ENCODE data around the gene SUCLG2. TPM values are rescaled to one million over a fixed set of nuclear protein-coding genes. Genes with fewer than 3 reads are reported as not detected.
"Not testable (repeated sequence)": the region's sequence is repeated elsewhere in the genome, so short reads cannot be mapped to it uniquely, and the experiment has no call there.

SUCLG2 gene
- total RNA-seq, 1 donor from 2014 or later = 33.8 TPM

GRCh38 chr3:67540198-67540894, 114.1 kb downstream of the SUCLG2 start:
- no peak for DNase-seq (ENCODE audit: low spot score)

DNA sequence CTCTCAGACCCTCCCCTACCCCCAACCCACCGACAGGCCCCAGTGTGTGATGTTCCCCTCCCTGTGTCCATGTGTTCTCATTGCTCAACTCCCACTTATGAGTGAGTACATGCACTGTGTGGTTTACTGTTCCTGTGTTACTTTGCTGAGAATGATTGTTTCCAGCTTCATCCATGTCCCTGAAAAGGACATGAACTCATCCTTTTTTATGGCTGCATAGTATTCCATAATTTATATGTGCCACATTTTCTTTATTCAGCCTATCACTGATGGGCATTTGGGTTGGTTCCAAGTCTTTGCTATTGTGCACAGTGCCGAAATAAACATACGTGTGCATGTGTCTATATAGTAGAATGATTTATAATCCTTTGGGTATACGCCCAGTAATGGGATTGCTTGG, 117.2 kb downstream of the SUCLG2 start:
- not testable (repeated sequence) for H3K36me3 Mint-ChIP-seq (ENCODE audit: low read depth, unreplicated experiment); H3K27me3 Mint-ChIP-seq (ENCODE audit: unreplicated experiment); H3K4me3 Mint-ChIP-seq (ENCODE audit: unreplicated experiment); DNase-seq (ENCODE audit: low spot score); H3K27ac Mint-ChIP-seq (ENCODE audit: unreplicated experiment); H3K4me1 Mint-ChIP-seq (ENCODE audit: unreplicated experiment); H3K9me3 Mint-ChIP-seq (ENCODE audit: unreplicated experiment)

More at GRCh38 chr3:67540198-67540894, 114.1 kb downstream of the SUCLG2 start:
- Mint-ChIP-seq H3K36me3 (ENCODE audit: low read depth, unreplicated experiment) (peaks cover 7% of the 10 kb centered on the region), H3K27me3 (ENCODE audit: unreplicated experiment) (peaks cover 2% of the 10 kb centered on the region), H3K4me1 (ENCODE audit: unreplicated experiment) (peaks cover 10% of the 10 kb centered on the region), H3K9me3 (ENCODE audit: unreplicated experiment) (no peaks in the 10 kb centered on the region), H3K4me3 (ENCODE audit: unreplicated experiment) (no peak overlapping the region), H3K27ac (ENCODE audit: unreplicated experiment) (no peak overlapping the region)
- TF ChIP-seq CTCF (IDR thresholded peaks at IDR 0.05; ENCODE audit: unreplicated experiment) = no peak

GRCh38 chr3:67535006-67535405, 119.4 kb downstream of the SUCLG2 start:
- peaks cover 2% of the 10 kb centered on the region for H3K27me3 Mint-ChIP-seq (ENCODE audit: unreplicated experiment)
- no peak for DNase-seq (ENCODE audit: low spot score)
- H3K36me3 Mint-ChIP-seq (ENCODE audit: low read depth, unreplicated experiment) = no peaks in the 10 kb centered on the region
- TF ChIP-seq CTCF (IDR thresholded peaks at IDR 0.05; ENCODE audit: unreplicated experiment) = no peak
- H3K9me3 Mint-ChIP-seq (ENCODE audit: unreplicated experiment) = no peaks in the 10 kb centered on the region
- no peak overlapping the region for H3K27ac Mint-ChIP-seq (ENCODE audit: unreplicated experiment)
- peaks cover 9% of the 10 kb centered on the region for H3K4me1 Mint-ChIP-seq (ENCODE audit: unreplicated experiment)
- no peak overlapping the region for H3K4me3 Mint-ChIP-seq (ENCODE audit: unreplicated experiment)

GRCh38 chr3:67534594-67534993, 119.8 kb downstream of the SUCLG2 start:
- Mint-ChIP-seq H3K36me3 (ENCODE audit: low read depth, unreplicated experiment) (no peaks in the 10 kb centered on the region), H3K27me3 (ENCODE audit: unreplicated experiment) (peaks cover 2% of the 10 kb centered on the region), H3K9me3 (ENCODE audit: unreplicated experiment) (no peaks in the 10 kb centered on the region), H3K27ac (ENCODE audit: unreplicated experiment) (no peak overlapping the region), H3K4me3 (ENCODE audit: unreplicated experiment) (no peak overlapping the region), H3K4me1 (ENCODE audit: unreplicated experiment) (peaks cover 9% of the 10 kb centered on the region)
- no peak for TF ChIP-seq CTCF (IDR thresholded peaks at IDR 0.05; ENCODE audit: unreplicated experiment)
- DNase-seq (ENCODE audit: low spot score) = no peak

- Mint-ChIP-seq H3K27me3 (ENCODE audit: unreplicated experiment) (no peaks in the 10 kb centered on the region), H3K4me1 (ENCODE audit: unreplicated experiment) (peaks cover 17% of the 10 kb centered on the region), H3K27ac (ENCODE audit: unreplicated experiment) (peak overlapping the region; percentile 1), H3K9me3 (ENCODE audit: unreplicated experiment) (no peaks in the 10 kb centered on the region), H3K36me3 (ENCODE audit: low read depth, unreplicated experiment) (peaks cover 4% of the 10 kb centered on the region), H3K4me3 (ENCODE audit: unreplicated experiment) (no peak overlapping the region)
- no peak for TF ChIP-seq CTCF (IDR thresholded peaks at IDR 0.05; ENCODE audit: unreplicated experiment)
- DNase-seq (ENCODE audit: low spot score) = no peak
These were observed 123.0 kb downstream of the SUCLG2 start for GRCh38 chr3:67531181-67532101.

Measured in endothelial cell (in vitro differentiated cells).